ENCODE data around the gene IFI6.
A peak's percentile ranks its signal among the peaks of the same experiment; 100 is the strongest.
"Not testable (repeated sequence)": the region's sequence is repeated elsewhere in the genome, so short reads cannot be mapped to it uniquely, and the experiment has no call there.

IFI6 gene, protein sequence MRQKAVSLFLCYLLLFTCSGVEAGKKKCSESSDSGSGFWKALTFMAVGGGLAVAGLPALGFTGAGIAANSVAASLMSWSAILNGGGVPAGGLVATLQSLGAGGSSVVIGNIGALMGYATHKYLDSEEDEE

GRCh38 chr1:27671964-27672749, at the start of gene IFI6:
Gene IFI6, minus strand, starts transcription at chr1:27672192. Its CDS starts 2,878 bp downstream, at chr1:27669314.
- DNase-seq, result peak; percentile 87

GRCh38 chr1:27719286-27720251, 47.6 kb upstream of the IFI6 start:
- DNase-seq, result no peak

- DNase-seq, result no peak
These were observed 44.4 kb upstream of the IFI6 start for GRCh38 chr1:27716262-27716895.

DNA sequence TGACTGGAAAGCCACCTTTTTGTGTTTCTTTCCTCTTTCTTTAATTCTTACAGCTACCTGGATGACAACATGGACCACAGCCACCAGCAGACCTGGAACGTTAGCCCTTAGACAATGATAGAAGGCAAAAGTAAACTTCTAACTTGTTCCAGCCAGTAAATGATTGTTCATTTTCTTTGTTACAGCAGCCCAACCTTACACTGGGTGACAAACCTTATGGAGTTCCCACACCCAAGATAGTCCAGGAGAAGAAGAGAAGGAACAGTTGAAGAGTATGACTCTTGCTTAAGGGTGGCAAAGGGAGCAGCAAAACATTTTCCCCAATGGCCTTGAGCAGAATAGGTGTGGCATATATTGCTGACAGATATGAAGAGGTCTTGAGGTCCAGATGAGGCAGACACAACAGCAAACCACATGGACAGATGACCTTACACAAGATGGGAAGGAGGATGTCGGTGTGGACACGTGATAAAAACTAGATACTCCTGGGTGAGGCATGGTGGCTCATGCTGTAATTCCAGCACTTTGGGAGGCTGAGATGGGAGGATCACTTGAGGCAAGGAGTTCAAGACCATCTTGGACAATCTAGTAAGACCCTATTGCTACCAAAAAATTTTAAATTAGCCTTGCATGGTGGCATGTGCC, 42.0 kb upstream of the IFI6 start:
- DNase-seq, result no peak

GRCh38 chr1:27713139-27713725, 41.2 kb upstream of the IFI6 start:
- no peak for DNase-seq

- no peak for DNase-seq
These were observed 38.6 kb upstream of the IFI6 start for GRCh38 chr1:27710574-27710973.

- DNase-seq, result no peak
These were observed 33.6 kb upstream of the IFI6 start for GRCh38 chr1:27705545-27705944.

GRCh38 chr1:27704958-27705357, 33.0 kb upstream of the IFI6 start:
- DNase-seq, result no peak

GRCh38 chr1:27696835-27697234, 24.8 kb upstream of the IFI6 start:
- not testable (repeated sequence) for DNase-seq

DNA sequence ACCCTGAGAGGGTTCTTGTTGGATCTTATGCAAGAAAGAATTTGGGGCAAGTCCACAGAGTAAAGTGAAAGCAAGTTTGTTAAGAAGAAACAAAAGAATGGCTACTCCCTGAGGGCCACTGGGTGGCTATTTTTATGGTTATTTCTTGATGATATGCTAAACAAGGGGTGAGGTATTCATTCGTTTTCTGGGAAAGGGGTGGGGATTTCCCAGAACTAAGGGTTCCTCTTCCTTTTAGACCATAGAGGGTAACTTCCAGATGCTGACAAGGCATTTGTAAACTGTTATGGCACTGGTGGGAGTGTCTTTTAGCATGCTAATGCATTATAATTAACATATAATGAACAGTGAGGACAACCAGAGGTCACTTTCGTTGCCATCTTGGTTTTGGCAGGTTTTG, 18.2 kb upstream of the IFI6 start:
- DNase-seq, result no peak

- DNase-seq, result no peak
These were observed 17.6 kb upstream of the IFI6 start for GRCh38 chr1:27689423-27690173.

DNA sequence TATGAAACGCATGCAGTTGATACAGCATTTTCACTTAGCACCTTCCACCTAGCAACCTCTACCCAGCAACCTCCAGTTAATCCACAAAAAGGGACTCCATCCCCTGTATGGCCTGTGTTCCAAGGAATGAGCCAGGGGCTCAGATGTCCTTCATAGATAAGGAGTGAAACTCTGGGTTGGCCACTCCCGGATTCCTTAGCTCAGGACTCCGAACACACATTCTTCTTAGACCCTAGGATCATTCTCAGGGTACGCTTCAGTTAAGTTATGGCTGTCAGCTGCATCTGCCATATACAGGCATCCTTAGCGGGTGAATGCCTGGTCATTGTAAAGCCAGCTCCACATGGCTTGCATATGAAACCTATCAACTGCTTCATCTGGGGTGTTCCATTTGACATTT, 15.9 kb upstream of the IFI6 start:
- no peak for DNase-seq

DNA sequence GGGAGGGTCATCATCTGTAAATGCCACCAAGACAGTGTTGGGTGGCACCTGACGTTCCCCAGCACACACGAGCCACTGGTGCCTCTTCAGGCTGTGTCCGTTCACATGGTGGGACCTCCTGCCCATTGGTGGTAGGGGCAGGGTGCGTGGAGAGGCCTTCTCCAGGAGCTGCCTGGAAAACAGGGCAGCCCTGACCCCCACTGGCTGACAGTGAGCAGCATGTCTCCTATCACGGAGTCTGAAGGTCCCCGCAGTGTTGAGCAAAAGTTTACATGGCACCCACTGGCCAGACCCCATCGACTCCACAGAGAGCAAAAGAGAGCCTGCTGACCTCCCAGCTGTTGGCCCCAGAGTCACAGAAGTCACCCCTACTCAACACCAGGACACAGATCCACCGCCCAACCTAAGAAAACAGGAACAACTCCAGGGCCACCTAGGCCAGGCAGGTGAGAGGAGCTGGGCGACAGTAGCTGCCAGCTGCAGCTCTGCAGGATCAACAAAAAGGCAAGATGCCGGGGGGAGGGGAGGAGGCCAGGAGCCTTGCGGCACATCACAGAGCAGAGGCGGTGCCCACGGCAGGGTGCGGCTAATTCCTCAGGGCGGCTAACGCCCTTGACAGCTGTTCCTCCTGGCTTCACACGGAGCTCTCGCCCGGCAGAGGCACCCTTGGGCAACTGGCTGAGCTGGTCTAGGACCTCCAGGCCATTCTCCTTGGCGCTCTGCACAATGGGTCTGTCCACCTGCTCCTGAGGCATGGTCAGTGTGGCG, 14.4 kb upstream of the IFI6 start:
- DNase-seq, result no peak

DNA sequence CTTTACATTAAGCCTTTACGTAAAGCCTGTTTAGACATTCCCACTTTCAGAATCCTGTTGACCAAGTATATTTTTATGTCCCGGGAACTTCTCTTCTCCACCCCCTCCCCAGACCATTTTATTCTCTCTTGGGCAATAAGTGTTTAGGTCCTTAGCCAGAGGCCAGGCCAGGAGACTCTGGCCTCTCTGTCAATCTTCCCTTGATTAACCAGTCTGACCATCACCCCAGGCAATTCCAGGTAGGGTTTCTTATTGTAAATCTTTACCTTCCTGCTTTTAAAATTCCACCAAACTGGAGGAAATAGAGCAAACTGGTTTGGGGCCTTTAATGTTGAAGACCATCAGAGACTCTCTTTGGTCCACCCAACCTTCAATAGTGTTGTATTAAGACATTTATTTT, 12.2 kb upstream of the IFI6 start:
- no peak for DNase-seq

- DNase-seq, result no peak
These were observed 10.5 kb upstream of the IFI6 start for GRCh38 chr1:27682351-27682944.

DNA sequence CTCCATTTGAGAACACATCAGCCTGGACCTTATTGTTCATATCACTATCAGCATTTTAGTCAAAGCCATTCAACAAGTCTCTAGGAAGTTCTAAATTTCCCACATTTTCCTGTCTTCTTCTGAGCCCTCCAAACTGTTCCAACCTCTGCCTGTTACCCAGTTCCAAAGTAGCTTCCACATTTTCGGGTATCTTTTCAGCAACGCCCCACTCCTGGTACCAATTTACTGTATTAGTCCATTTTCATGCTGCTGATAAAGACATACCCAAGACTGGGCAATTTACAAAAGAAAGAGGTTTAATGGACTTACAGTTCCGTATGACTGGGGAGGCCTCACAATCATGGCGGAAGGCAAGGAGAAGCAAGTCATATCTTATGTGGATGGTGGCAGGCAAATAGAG, 9.6 kb upstream of the IFI6 start:
- not testable (repeated sequence) for DNase-seq

DNA sequence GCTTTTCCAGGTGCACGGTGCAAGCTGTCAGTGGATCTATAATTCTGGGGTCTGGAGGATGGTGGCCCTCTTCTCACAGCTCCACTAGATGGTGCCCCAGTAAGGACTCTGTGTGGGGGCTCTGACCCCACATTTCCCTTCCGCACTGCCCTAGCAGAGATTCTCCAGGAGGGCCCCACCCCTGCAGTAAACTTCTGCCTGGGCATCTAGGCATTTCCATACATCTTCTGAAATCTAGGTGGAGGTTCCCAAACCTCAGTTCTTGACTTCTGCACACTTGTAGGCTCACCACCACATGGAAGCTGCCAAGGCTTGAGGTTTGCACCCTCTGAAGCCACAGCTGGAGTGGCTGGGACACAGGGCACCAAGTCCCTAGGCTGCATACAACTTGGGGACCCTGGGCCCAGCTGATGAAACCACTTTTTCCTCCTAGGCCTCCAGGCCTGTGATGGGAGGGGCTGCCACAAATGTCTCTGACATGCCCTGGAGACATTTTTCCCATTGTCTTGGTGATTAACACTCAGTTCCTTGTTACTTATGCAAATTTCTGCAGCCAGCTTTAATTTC, 8.3 kb upstream of the IFI6 start:
- DNase-seq, result not testable (repeated sequence)

DNA sequence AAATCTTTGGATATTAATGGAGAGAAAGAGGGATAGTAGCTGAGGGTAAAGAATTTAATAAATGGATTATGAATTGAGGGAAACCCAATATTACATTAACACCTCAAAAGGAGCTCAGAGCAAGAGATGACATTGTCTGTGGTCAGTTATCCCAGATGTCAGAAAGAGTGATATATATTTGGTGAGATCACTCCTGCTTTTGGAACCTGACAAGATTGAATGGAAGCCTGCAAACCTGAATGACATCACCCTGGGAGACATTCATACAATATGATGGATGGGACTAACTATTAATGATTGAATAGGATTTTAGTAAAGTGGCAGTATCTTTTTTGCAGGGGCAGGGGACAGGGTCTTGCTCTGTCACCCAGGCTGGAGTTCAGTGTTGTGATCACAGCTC, 6.8 kb upstream of the IFI6 start:
- DNase-seq, result no peak

GRCh38 chr1:27676410-27676809, 4.4 kb upstream of the IFI6 start:
- no peak for DNase-seq

DNA sequence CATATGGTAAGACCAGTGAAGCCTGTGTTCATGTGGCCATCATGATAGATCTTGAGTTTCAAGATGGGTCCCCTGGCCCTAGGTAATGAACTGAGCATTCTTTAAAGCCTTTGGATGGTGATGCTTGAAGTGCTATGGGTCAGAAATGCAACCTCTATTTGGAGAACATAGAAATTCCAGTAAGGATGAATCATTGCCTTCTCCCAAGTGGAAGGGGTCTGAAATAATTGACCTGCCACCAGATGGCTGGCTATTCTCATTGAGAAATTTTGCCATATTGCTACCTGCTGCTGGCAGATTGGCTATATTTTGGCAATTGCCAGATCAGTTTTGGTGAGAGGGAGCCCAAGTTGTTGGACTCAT, 739 bp upstream of the IFI6 start:
- DNase-seq, result no peak
